Keratinocyte (primary cell): ENCODE measurements around the gene RBBP5. TPM values are rescaled to one million over a fixed set of nuclear protein-coding genes. Genes with fewer than 3 reads are reported as not detected.

Experiments used
- DNase-seq: peaks from one replicate; pipeline ENCODE4 v3.0.0-alpha.2; 2011; ENCODE audit warnings: low read depth, missing footprints, low spot score
- FAIRE-seq: peaks from 2 replicates; lab custom pipeline; 2011; peaks lifted over from hg19 to GRCh38; lab: Jason Lieb, UNC
- H2AFZ ChIP-seq: 2 replicates; pipeline ENCODE4 v1.6.0; 2012; ENCODE audit warnings: low read length, control low read depth, inconsistent platforms; ENCODE audit not compliant: control insufficient read depth
- H3K27ac ChIP-seq: 2 replicates; pipeline ENCODE4 v1.5.1; 2011; ENCODE audit warnings: low read length; ENCODE audit not compliant: control insufficient read depth, insufficient read depth
- H3K27me3 ChIP-seq: 3 replicates; pipeline ENCODE4 v1.6.0; 2011; ENCODE audit warnings: low read length; ENCODE audit not compliant: control insufficient read depth, insufficient read depth; ENCODE audit errors: extremely low read depth
- H3K36me3 ChIP-seq, 2 experiments: 2 replicates in 1 of 2; 3 replicates in 1 of 2; pipeline ENCODE4 v1.5.1; 2011; ENCODE audit warnings: low read length in 2 of 2, mild to moderate bottlenecking in 1 of 2; ENCODE audit not compliant: control insufficient read depth in 2 of 2, insufficient read depth in 2 of 2; ENCODE audit errors: extremely low read depth in 1 of 2
- H3K4me1 ChIP-seq: 3 replicates; pipeline ENCODE4 v1.5.1; 2011; ENCODE audit warnings: low read length; ENCODE audit not compliant: control insufficient read depth, insufficient read depth; ENCODE audit errors: extremely low read depth
- H3K4me2 ChIP-seq: 3 replicates; pipeline ENCODE4 v1.6.0; 2011; ENCODE audit warnings: low read depth, low read length; ENCODE audit not compliant: control insufficient read depth, insufficient read depth; ENCODE audit errors: extremely low read depth
- H3K4me3 ChIP-seq, 3 experiments: fragments of 200-600 bp in 1 of 3; sonication (generic) in 1 of 3; 2 replicates in 2 of 3; 3 replicates in 1 of 3; pipeline ENCODE4 v1.5.1; 2011 to 2016; ENCODE audit warnings: low read length in 3 of 3, mild to moderate bottlenecking in 3 of 3, control low read depth in 2 of 3, inconsistent platforms in 1 of 3, low read depth in 1 of 3, mixed read lengths in 1 of 3, mixed run types in 1 of 3, moderate library complexity in 1 of 3; ENCODE audit not compliant: control insufficient read depth in 2 of 3, insufficient read depth in 2 of 3; ENCODE audit errors: extremely low read depth in 1 of 3
- H3K79me2 ChIP-seq: 2 replicates; pipeline ENCODE4 v1.6.0; 2012; ENCODE audit warnings: low read length; ENCODE audit not compliant: control insufficient read depth, insufficient read depth
- H3K9ac ChIP-seq: 3 replicates; pipeline ENCODE4 v1.6.0; 2011; ENCODE audit warnings: low read length; ENCODE audit not compliant: control insufficient read depth, insufficient read depth; ENCODE audit errors: extremely low read depth
- H3K9me1 ChIP-seq: 3 replicates; pipeline ENCODE4 v1.6.0; 2011; ENCODE audit warnings: low read length; ENCODE audit not compliant: control insufficient read depth, insufficient read depth; ENCODE audit errors: extremely low read depth
- H3K9me3 ChIP-seq: 2 replicates; pipeline ENCODE4 v1.5.1; 2012; ENCODE audit warnings: low read depth, low read length; ENCODE audit not compliant: control insufficient read depth
- H4K20me1 ChIP-seq: 3 replicates; pipeline ENCODE4 v1.6.0; 2011; ENCODE audit warnings: low read length; ENCODE audit not compliant: control insufficient read depth, insufficient read depth; ENCODE audit errors: extremely low read depth
- EZH2 ChIP-seq: IDR thresholded peaks from one replicate; pipeline ENCODE4 v1.6.1; 2012; ENCODE audit warnings: inconsistent platforms, mild to moderate bottlenecking, low read length, moderate library complexity
- dilution Hi-C: fragments of 300-500 bp; cut with MboI; formaldehyde crosslinking; loops from one replicate; pipeline ENCODE4 v1.7.0; 2020; ENCODE audit warnings: low sequenced_read_pairs; ENCODE audit not compliant: extremely low pct_ligation_motif_present
- polyA plus RNA-seq, 5 experiments: library from polyadenylated mRNA; depleted of rRNA in 3 of 5; stranded (reverse) in 3 of 5; stranded (forward) in 1 of 5; unstranded in 1 of 5; fragments of >200 nt; gene quantifications; 1 replicate in 1 of 5; 2 replicates in 3 of 5; 3 replicates in 1 of 5; pipeline versions ENCODE4 v1.2.1 to v1.2.3, GENCODE V29; 2011 to 2012; ENCODE audit warnings: missing spikeins in 2 of 5, low read depth in 1 of 5, low replicate concordance in 1 of 5
- TF ChIP-seq, protein P1 (sequence below), 3 experiments: IDR thresholded peaks in 1 of 3; conservative IDR thresholded peaks in 1 of 3; optimal IDR thresholded peaks in 1 of 3; 2 replicates in 2 of 3; 3 replicates in 1 of 3; pipeline versions ENCODE3 to v1.5.1; 2011; ENCODE audit warnings: low read length in 3 of 3, mild to moderate bottlenecking in 3 of 3, moderate library complexity in 2 of 3, control low read depth in 1 of 3, inconsistent platforms in 1 of 3; ENCODE audit not compliant: insufficient read depth in 2 of 3; ENCODE audit errors: extremely low read depth in 1 of 3

RBBP5 gene
- polyA plus RNA-seq, 1 donor (not counting 4 experiments of a cell fraction or from before 2014, with no cell fraction given): 12.3 TPM

DNA sequence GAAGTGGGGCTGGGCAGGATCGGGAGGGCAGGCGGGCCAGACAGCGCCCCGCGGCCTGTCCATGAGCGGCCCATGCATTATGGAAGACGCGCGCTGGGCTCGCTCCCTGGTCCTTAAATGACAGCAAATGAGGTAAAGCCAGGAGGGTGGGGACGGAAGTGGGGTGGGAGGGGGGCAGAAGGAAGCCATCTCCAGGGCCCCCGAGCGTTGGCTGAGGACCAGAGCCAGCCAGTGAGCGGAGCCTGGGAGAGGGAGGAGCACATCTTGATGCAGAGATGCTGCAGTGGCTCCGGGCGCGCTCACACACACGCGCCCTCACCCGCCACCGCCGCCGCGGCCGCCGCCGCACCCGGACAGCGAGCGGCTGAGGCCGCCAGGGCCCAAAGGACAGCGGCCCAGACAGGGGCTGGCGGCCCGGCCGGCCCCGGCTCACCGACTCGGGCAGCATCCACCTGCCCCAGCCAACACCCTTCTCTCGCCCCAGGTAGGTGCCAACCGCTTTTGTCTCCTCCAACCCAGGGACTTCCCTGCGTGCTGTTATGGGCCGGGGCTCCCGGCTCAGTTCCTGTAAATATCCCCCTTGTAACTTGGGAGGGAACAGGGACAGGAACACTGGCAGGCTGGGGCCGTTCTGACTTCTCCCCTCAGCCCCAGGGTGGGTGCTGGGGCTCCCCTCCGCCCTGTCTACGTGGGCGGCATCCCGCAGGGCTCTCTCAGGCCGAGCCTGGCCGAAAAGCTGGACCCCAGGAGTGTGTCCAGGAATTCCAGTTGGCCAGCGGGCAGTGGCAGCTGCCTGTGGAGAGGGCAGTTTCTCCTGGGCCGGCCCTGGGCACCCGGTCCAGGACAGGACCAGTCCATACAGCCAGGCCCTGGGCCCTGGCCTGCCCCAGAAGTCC is 78.6 kb downstream of the RBBP5 start, which contains the start of gene CNTN2:
Gene CNTN2, plus strand, starts transcription at position 302 of the 896 bp plus-strand sequence. CDS start 9,974 bp downstream, outside the sequence.
- Histone ChIP-seq H4K20me1 (no peaks in the 10 kb centered on the region), H3K9ac (no peak within 1 kb of the TSS), H3K4me3 (no peak within 1 kb of the TSS), H3K4me1 (no peaks in the 10 kb centered on the region), H3K4me2 (no peak within 1 kb of the TSS), H3K79me2 (no peaks in the 10 kb centered on the region), H2AFZ (no peak within 1 kb of the TSS), H3K9me1 (no peaks in the 10 kb centered on the region), H3K9me3 (no peaks in the 10 kb centered on the region), H3K36me3 (no peaks in the 10 kb centered on the region), H3K27ac (no peak within 1 kb of the TSS), H3K27me3 (peaks cover 76% of the 10 kb centered on the region)
- DNase-seq (no peak), FAIRE-seq (no peak)
- dilution Hi-C loops: no loop called here
- no peak for TF ChIP-seq EZH2
- TF ChIP-seq, protein P1, sequence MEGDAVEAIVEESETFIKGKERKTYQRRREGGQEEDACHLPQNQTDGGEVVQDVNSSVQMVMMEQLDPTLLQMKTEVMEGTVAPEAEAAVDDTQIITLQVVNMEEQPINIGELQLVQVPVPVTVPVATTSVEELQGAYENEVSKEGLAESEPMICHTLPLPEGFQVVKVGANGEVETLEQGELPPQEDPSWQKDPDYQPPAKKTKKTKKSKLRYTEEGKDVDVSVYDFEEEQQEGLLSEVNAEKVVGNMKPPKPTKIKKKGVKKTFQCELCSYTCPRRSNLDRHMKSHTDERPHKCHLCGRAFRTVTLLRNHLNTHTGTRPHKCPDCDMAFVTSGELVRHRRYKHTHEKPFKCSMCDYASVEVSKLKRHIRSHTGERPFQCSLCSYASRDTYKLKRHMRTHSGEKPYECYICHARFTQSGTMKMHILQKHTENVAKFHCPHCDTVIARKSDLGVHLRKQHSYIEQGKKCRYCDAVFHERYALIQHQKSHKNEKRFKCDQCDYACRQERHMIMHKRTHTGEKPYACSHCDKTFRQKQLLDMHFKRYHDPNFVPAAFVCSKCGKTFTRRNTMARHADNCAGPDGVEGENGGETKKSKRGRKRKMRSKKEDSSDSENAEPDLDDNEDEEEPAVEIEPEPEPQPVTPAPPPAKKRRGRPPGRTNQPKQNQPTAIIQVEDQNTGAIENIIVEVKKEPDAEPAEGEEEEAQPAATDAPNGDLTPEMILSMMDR (optimal IDR thresholded peaks at IDR 0.05 in 1 of 3, IDR thresholded peaks at IDR 0.05 in 1 of 3, conservative IDR thresholded peaks at IDR 0.05 in 1 of 3; ENCODE audit: extremely low read depth in 1 of 3, insufficient read depth in 2 of 3, low read length in 3 of 3): no peak

DNA sequence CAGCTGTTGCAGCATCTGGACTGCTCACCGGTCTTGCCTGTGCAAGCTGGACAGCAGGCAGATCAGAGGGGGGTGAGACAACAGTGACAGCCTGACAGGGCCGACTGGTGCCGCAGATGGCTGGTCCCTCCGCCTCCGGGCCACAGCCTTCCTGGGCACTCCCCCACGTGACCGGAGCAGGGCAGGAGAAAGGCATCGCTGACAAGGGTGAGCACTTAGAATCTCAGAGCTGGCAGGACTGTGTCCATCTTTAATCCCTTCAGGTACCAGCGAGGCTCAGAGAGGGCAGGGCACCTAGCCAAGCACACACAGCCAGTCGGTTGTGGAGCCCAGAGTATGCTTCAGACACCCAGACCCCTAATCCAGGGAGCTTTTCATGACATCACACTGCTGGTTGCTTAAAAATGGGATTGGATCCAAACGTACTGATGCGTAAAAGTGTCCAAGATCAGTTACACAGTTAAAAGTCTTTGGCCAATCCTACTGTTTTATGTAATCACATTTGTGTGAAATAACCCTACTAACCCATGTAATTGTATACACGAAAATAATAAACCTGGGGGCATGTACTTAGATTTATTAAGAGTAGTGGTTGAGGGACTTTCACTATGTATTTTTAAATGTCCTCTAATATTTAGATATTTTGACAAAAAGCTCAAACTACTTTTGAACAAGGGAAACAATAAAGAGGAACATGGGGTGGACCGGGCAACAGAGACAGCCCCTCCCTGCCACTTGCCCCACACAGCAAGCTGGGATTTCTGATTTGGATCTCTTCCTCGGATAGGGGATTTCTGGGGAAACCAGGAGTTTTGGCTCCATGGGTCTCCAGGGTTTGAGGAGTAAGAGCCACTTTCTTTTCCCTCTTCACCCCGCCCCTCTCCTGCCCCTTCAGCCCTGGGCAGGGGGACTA is 79.5 kb downstream of the RBBP5 start:
- dilution Hi-C loops: no loop called here
- peaks cover 74% of the 10 kb centered on the region for H3K27me3 ChIP-seq

More for the DNA sequence above, 79.5 kb downstream of the RBBP5 start:
- H2AFZ ChIP-seq: no peak overlapping the region
- no peak overlapping the region for H3K4me2 ChIP-seq
- H3K79me2 ChIP-seq: no peaks in the 10 kb centered on the region
- TF ChIP-seq, protein P1 (optimal IDR thresholded peaks at IDR 0.05 in 1 of 3, IDR thresholded peaks at IDR 0.05 in 1 of 3, conservative IDR thresholded peaks at IDR 0.05 in 1 of 3; ENCODE audit: extremely low read depth in 1 of 3, insufficient read depth in 2 of 3, low read length in 3 of 3): no peak
- TF ChIP-seq EZH2: no peak
- no peaks in the 10 kb centered on the region for H3K36me3 ChIP-seq
- no peak overlapping the region for H3K27ac ChIP-seq
- H4K20me1 ChIP-seq: no peaks in the 10 kb centered on the region
- H3K9ac ChIP-seq: no peak overlapping the region
- DNase-seq: no peak
- H3K4me1 ChIP-seq: no peaks in the 10 kb centered on the region
- no peaks in the 10 kb centered on the region for H3K9me1 ChIP-seq
- no peaks in the 10 kb centered on the region for H3K9me3 ChIP-seq
- no peak for FAIRE-seq
- H3K4me3 ChIP-seq: no peak overlapping the region
